ENCODE data around the gene JAG1. TPM values are rescaled to one million over a fixed set of nuclear protein-coding genes. Genes with fewer than 3 reads are reported as not detected.

The JAG1 gene
- total RNA-seq, 2 experiments from 2014 or later = 0.32 to 0.67 TPM

DNA sequence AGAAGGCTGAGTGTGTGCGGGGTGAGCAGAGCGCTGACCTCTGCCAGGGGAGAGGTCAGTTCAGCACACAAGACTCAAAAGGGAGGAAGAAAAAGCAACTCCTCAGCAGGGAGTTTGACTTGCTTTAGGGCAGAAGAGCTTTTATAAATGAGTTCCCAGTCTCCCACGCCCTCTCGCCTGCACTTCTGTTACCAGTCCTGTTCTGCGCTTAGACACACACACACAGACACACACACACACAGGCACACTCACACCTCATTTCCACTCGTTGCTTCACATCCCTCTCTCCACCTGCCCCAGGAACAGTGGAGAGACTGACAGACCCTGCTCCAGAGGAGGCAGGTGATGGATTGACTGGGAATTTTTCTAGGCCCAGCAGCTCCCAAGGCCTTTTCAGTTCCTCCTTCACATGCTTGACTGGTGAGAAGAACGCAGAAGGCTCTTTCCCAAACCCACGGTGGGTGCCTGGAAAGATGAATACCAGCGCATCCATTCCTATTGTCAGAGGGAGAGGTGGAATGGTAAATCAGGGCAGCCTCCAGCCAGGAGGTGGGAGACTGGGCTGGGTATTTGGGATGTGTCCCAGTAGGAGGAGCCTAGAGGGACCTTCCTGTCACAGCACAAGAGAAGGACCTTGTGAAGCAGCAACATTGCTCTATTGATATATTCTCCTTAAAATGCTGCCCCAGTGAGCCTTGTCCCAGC is 43.7 kb downstream of the JAG1 start:
- Histone ChIP-seq H3K4me1 (ENCODE audit: insufficient read depth, low read length, poor library complexity, severe bottlenecking) (no peaks in the 10 kb centered on the region), H3K9me2 (ENCODE audit: insufficient read depth, low read length) (no peaks in the 10 kb centered on the region), H2AFZ (ENCODE audit: low read length) (no peak overlapping the region), H3K4me2 (ENCODE audit: low read length) (no peak overlapping the region), H3K79me2 (ENCODE audit: insufficient read depth, low read depth, low read length) (no peaks in the 10 kb centered on the region), H3K4me3 (ENCODE audit: low read depth, low read length, poor library complexity, severe bottlenecking) (no peak overlapping the region), H3K36me3 (ENCODE audit: insufficient read depth, low read length) (no peaks in the 10 kb centered on the region), H3K9me3 (ENCODE audit: low read length) (no peaks in the 10 kb centered on the region), H4K20me1 (ENCODE audit: insufficient read depth, low read length) (no peaks in the 10 kb centered on the region), H3K27ac (ENCODE audit: low read depth, low read length, poor library complexity, severe bottlenecking) (no peak overlapping the region)
- CTCF ChIA-PET (ENCODE audit: unreplicated experiment) = no interaction called here
- POLR2A ChIA-PET = no interaction called here
- no peak for DNase-seq (ENCODE audit: low spot score)
- TF ChIP-seq EZH2phosphoT487 (IDR thresholded peaks at IDR 0.05; ENCODE audit: borderline replicate concordance, low read depth, low read length) = no peak
- TF ChIP-seq, protein P1, sequence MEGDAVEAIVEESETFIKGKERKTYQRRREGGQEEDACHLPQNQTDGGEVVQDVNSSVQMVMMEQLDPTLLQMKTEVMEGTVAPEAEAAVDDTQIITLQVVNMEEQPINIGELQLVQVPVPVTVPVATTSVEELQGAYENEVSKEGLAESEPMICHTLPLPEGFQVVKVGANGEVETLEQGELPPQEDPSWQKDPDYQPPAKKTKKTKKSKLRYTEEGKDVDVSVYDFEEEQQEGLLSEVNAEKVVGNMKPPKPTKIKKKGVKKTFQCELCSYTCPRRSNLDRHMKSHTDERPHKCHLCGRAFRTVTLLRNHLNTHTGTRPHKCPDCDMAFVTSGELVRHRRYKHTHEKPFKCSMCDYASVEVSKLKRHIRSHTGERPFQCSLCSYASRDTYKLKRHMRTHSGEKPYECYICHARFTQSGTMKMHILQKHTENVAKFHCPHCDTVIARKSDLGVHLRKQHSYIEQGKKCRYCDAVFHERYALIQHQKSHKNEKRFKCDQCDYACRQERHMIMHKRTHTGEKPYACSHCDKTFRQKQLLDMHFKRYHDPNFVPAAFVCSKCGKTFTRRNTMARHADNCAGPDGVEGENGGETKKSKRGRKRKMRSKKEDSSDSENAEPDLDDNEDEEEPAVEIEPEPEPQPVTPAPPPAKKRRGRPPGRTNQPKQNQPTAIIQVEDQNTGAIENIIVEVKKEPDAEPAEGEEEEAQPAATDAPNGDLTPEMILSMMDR (conservative IDR thresholded peaks at IDR 0.05; ENCODE audit: low read length) = no peak
- BruUV-seq (replicated peaks) = no TSS peak
- intact Hi-C loops (cut with micrococcal nuclease; ENCODE audit: unreplicated experiment) = no loop called here

DNA sequence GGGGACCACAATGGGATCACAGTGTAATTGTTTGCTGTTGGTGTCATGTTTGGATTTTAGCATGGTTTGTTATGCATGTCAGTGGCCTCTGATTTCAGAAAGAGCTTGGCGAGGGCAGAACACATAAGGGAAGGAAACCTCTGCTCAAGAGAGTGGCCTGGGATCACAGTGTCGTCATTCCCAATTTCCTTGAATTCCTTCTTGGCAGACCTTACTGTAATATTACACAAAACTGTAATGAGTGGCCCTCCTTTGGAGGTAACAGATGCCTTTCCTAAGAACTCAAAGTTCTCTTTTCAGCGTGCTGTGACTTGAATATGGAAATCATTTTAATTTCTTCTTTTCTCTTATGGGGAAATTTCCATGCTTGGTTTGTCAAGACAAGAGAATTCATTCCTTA is 46.9 kb downstream of the JAG1 start:
- no peaks in the 10 kb centered on the region for H4K20me1 ChIP-seq (ENCODE audit: insufficient read depth, low read length)
- TSS peak; percentile 19 for BruUV-seq (replicated peaks)
- no peaks in the 10 kb centered on the region for H3K79me2 ChIP-seq (ENCODE audit: insufficient read depth, low read depth, low read length)
- no peaks in the 10 kb centered on the region for H3K9me3 ChIP-seq (ENCODE audit: low read length)
- H2AFZ ChIP-seq (ENCODE audit: low read length) = no peak overlapping the region
- no peak overlapping the region for H3K4me2 ChIP-seq (ENCODE audit: low read length)
- no peak overlapping the region for H3K27ac ChIP-seq (ENCODE audit: low read depth, low read length, poor library complexity, severe bottlenecking)
- intact Hi-C loops (cut with micrococcal nuclease; ENCODE audit: unreplicated experiment) = no loop called here
- no peaks in the 10 kb centered on the region for H3K4me1 ChIP-seq (ENCODE audit: insufficient read depth, low read length, poor library complexity, severe bottlenecking)
- H3K9me2 ChIP-seq (ENCODE audit: insufficient read depth, low read length) = no peaks in the 10 kb centered on the region
- DNase-seq (ENCODE audit: low spot score) = no peak
- CTCF ChIA-PET (ENCODE audit: unreplicated experiment) = no interaction called here
- no peak for TF ChIP-seq EZH2phosphoT487 (IDR thresholded peaks at IDR 0.05; ENCODE audit: borderline replicate concordance, low read depth, low read length)
- TF ChIP-seq, protein P1 (conservative IDR thresholded peaks at IDR 0.05; ENCODE audit: low read length) = no peak
- no peaks in the 10 kb centered on the region for H3K36me3 ChIP-seq (ENCODE audit: insufficient read depth, low read length)
- no peak overlapping the region for H3K4me3 ChIP-seq (ENCODE audit: low read depth, low read length, poor library complexity, severe bottlenecking)
- POLR2A ChIA-PET = interaction anchor here (1.2 kb wide), 1 partner anchor 56 kb away, joined by 3 read pairs; no protein-coding TSS in a partner anchor

DNA sequence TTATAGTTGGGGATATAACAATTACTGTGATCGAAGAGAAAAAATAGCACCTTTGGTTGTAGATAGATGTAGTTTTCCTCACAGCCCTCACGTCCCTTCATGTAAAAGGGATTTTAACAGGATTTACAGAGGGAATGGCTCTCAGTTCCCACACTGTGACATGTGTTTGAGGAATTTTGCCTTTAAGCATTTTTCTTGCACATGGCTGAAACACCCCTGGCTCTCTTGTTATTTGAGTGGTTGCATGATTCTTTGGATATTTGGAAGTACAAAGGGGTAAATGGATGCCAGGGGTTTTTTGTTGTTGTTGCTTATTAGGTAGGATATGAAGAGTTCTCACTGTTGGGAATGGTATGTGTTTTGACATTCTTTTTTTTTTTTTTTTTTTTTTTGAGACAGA is 48.2 kb downstream of the JAG1 start:
- intact Hi-C loops (cut with micrococcal nuclease; ENCODE audit: unreplicated experiment) = no loop called here
- no peaks in the 10 kb centered on the region for H4K20me1 ChIP-seq (ENCODE audit: insufficient read depth, low read length)
- no TSS peak for BruUV-seq (replicated peaks)
- DNase-seq (ENCODE audit: low spot score) = no peak
- no peaks in the 10 kb centered on the region for H3K36me3 ChIP-seq (ENCODE audit: insufficient read depth, low read length)
- no peaks in the 10 kb centered on the region for H3K79me2 ChIP-seq (ENCODE audit: insufficient read depth, low read depth, low read length)
- H3K9me2 ChIP-seq (ENCODE audit: insufficient read depth, low read length) = no peaks in the 10 kb centered on the region
- CTCF ChIA-PET (ENCODE audit: unreplicated experiment) = no interaction called here
- no peak overlapping the region for H3K27ac ChIP-seq (ENCODE audit: low read depth, low read length, poor library complexity, severe bottlenecking)
- no peaks in the 10 kb centered on the region for H3K9me3 ChIP-seq (ENCODE audit: low read length)
- TF ChIP-seq, protein P1 (conservative IDR thresholded peaks at IDR 0.05; ENCODE audit: low read length) = no peak
- TF ChIP-seq EZH2phosphoT487 (IDR thresholded peaks at IDR 0.05; ENCODE audit: borderline replicate concordance, low read depth, low read length) = no peak
- POLR2A ChIA-PET = interaction anchor here (0.6 kb wide), 1 partner anchor 141 kb away, joined by 3 read pairs; no protein-coding TSS in a partner anchor
- no peak overlapping the region for H2AFZ ChIP-seq (ENCODE audit: low read length)
- no peak overlapping the region for H3K4me2 ChIP-seq (ENCODE audit: low read length)
- H3K4me3 ChIP-seq (ENCODE audit: low read depth, low read length, poor library complexity, severe bottlenecking) = no peak overlapping the region
- H3K4me1 ChIP-seq (ENCODE audit: insufficient read depth, low read length, poor library complexity, severe bottlenecking) = no peaks in the 10 kb centered on the region

All from OCI-LY7 (cell line).